ENCODE results near the gene SPON2. TPM values are rescaled to one million over a fixed set of nuclear protein-coding genes. Genes with fewer than 3 reads are reported as not detected.
A peak's percentile ranks its signal among the peaks of the same experiment; 100 is the strongest.

Gene SPON2
- total RNA-seq, result 10 to 100 TPM; 22.0 to 22.4 TPM

DNA sequence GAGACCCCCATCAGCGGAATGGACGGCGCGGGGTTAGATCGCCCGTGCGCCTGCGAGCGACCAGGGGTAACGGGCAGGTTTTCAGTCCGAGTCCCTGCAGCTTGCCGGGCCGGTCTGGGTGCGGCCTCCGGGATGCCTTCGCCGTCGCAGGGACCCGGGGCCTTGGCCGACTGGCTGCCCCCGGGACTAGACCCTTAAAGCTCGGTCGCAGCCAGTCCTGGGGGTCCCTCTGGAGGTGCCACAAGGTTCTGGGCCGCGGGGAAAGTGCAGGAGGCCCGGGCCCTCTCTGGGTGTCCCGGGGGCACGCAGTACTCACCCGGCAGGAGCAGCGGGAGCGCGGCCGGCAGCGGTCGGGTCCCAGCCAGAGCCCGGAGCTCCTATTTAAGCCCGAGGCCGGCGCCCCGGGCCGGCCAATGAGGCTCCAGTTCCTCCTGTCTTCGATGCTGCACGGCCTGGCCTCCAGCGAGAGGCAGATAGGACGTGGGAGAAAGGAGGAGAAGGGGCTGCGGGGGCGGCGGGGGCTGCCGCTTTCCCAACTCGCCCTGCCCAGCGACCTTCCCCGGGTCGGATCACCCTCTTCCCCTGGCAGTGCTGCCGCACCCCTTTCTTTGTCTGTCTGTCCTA lies at the start of gene SPON2:
SPON2 (minus strand) TSS at position 356 of the 624 bp plus-strand sequence.
- peak within 1 kb of the TSS; percentile 50 for H3K27ac ChIP-seq
- no peak for DNase-seq
- peak within 1 kb of the TSS; percentile 30 for H3K4me3 ChIP-seq
- peaks cover 26% of the 10 kb centered on the region for H3K4me1 ChIP-seq
- H3K27me3 ChIP-seq, result peaks cover 32% of the 10 kb centered on the region
- H3K36me3 ChIP-seq, result no peaks in the 10 kb centered on the region
- peak within 1 kb of the TSS in 1 of 2 donors; percentile 65 for H3K9ac ChIP-seq (ENCODE audit: low read depth in 2 of 2, low read length in 2 of 2)
- TF ChIP-seq, protein P1, sequence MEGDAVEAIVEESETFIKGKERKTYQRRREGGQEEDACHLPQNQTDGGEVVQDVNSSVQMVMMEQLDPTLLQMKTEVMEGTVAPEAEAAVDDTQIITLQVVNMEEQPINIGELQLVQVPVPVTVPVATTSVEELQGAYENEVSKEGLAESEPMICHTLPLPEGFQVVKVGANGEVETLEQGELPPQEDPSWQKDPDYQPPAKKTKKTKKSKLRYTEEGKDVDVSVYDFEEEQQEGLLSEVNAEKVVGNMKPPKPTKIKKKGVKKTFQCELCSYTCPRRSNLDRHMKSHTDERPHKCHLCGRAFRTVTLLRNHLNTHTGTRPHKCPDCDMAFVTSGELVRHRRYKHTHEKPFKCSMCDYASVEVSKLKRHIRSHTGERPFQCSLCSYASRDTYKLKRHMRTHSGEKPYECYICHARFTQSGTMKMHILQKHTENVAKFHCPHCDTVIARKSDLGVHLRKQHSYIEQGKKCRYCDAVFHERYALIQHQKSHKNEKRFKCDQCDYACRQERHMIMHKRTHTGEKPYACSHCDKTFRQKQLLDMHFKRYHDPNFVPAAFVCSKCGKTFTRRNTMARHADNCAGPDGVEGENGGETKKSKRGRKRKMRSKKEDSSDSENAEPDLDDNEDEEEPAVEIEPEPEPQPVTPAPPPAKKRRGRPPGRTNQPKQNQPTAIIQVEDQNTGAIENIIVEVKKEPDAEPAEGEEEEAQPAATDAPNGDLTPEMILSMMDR (IDR thresholded peaks at IDR 0.05), result no peak
- intact Hi-C loops (cut with DNase I), result no loop called here
- H3K9me3 ChIP-seq, result no peaks in the 10 kb centered on the region

DNA sequence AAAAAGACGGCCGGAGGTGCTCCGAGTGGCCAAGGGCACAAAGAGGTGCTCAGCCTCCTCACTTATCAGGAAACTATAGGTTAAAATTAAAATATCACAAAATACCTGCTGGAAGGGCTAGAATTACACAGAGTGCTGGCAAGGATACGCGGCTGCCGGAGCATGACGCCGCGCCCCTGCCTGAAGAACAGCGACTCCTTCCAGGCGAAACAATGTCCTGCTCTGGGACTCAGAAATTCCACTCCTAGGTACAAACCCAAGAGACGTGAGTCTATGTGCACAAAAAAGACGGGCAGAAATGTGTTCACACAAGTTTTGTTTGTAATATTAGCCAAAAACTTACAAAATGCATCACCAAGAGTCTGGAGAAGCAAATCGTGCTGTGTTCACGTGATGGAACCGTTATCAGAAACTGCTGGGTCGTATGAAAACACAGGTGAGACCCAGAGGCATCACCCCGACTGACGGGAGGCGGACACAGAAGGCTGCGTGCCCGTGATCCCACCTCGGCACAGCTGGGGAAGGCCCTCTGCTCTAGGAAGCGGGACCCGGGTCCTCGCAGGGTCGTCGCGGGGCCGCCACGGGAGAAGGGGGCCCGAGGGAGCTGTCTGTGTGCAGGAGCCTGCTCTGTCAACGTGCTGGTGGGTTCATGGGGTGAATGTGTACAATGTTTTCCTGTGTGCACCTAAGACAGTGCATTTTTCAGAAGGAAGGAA lies 48.9 kb upstream of the SPON2 start:
- H3K27me3 ChIP-seq, result no peaks in the 10 kb centered on the region
- no peak overlapping the region for H3K9ac ChIP-seq (ENCODE audit: low read depth in 2 of 2, low read length in 2 of 2)
- H3K4me1 ChIP-seq, result no peaks in the 10 kb centered on the region
- TF ChIP-seq, protein P1 (IDR thresholded peaks at IDR 0.05), result no peak
- H3K9me3 ChIP-seq, result no peaks in the 10 kb centered on the region
- peaks cover 17% of the 10 kb centered on the region for H3K36me3 ChIP-seq
- no peak overlapping the region for H3K27ac ChIP-seq
- H3K4me3 ChIP-seq, result no peak overlapping the region
- DNase-seq, result no peak
- intact Hi-C loops (cut with DNase I), result no loop called here

DNA sequence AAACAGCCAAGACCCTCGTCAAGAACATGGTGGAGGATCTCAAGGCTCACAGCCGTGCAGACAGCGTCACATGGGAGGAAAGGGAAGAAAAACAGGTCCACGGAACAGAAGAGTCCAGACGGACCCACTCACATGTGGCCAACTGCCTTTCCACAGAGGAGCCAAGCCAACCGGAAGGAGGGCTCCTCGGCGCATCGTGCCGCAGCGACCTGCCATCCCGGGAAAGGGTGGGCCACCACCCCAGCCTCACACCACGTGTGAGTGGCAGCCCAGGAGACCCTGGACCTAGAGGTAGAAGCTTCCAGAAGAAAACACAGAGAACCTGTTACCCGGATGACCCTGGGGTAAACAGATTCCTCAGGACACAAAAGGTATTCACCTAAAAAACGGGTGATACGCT lies 48.2 kb upstream of the SPON2 start:
- DNase-seq, result no peak
- H3K9me3 ChIP-seq, result no peaks in the 10 kb centered on the region
- no peak overlapping the region for H3K4me3 ChIP-seq
- no peak overlapping the region for H3K9ac ChIP-seq (ENCODE audit: low read depth in 2 of 2, low read length in 2 of 2)
- no peaks in the 10 kb centered on the region for H3K4me1 ChIP-seq
- no peaks in the 10 kb centered on the region for H3K27me3 ChIP-seq
- H3K27ac ChIP-seq, result no peak overlapping the region
- TF ChIP-seq, protein P1 (IDR thresholded peaks at IDR 0.05), result no peak
- peaks cover 17% of the 10 kb centered on the region for H3K36me3 ChIP-seq
- intact Hi-C loops (cut with DNase I), result no loop called here

DNA sequence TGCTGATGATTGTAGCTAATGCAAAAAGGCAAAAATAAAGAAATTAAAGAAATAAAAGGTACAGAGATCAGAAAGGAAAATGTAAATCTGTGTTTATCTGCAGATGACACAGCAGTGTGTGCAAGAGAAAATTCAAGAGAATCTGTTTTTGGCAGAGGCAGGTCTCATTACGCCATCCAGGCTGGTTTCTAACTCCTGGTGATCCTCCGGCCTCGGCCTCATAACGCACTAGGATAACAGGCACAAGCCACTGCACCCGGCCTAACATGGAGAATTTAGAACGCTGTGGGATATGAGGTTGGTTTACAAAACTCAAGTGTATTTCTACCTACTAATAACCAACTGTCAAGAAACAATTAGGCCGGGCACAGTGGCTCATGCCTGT lies 47.2 kb upstream of the SPON2 start:
- TF ChIP-seq, protein P1 (IDR thresholded peaks at IDR 0.05), result no peak
- Histone ChIP-seq H3K36me3 (peaks cover 17% of the 10 kb centered on the region), H3K9me3 (no peaks in the 10 kb centered on the region), H3K9ac (ENCODE audit: low read depth in 2 of 2, low read length in 2 of 2) (no peak overlapping the region), H3K27me3 (no peaks in the 10 kb centered on the region), H3K27ac (no peak overlapping the region), H3K4me3 (no peak overlapping the region), H3K4me1 (no peaks in the 10 kb centered on the region)
- intact Hi-C loops (cut with DNase I), result no loop called here
- DNase-seq, result no peak

DNA sequence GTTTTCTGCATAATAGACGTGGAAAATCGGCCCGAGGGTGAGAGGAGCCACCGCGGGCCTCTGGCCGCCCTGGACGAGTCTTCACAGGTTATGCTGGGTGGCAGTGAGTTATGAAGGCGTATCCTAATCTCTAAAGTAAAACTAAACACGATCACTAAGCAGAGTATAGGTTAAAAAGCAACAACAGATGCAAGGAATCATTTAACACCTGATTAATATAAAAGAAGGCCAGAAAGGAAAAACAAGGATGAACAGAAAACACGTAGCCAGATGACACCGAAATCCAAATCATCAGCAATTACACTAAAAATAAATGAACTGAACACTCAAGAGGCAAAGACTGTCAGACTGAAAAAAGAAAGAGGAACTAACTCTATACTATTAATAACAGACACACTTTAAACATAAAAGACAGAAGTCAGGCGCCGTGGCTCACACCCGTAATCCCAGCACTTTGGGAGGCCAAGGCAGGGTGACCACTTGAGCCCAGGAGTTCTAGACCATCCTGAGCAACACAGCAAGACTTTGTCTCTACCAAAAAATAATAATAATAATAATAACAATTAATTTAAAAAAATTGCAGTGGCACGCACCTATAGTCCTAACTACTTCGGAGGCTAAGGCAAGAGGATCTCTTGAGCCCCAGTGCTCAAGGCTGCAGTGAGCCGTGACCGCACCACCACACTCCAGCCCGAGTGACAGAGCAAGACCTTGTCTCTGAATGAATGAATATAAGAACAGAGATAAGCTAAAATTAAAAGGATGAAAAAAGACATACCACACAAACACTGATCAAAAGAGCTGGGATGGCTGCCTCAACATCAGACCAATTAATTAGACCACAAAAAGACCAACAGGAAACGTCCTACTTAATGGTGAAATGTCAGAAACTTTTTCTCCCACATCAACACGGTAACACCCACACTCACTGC lies 46.5 kb upstream of the SPON2 start:
- H3K9me3 ChIP-seq, result no peaks in the 10 kb centered on the region
- intact Hi-C loops (cut with DNase I), result no loop called here
- no peaks in the 10 kb centered on the region for H3K4me1 ChIP-seq
- H3K36me3 ChIP-seq, result peaks cover 17% of the 10 kb centered on the region
- H3K4me3 ChIP-seq, result no peak overlapping the region
- H3K27me3 ChIP-seq, result no peaks in the 10 kb centered on the region
- H3K9ac ChIP-seq (ENCODE audit: low read depth in 2 of 2, low read length in 2 of 2), result no peak overlapping the region
- H3K27ac ChIP-seq, result no peak overlapping the region
- no peak for DNase-seq
- TF ChIP-seq, protein P1 (IDR thresholded peaks at IDR 0.05), result no peak

All from colonic mucosa (tissue), 4 donors.